ENCODE measurements around the gene STUB1. TPM values are rescaled to one million over a fixed set of nuclear protein-coding genes. Genes with fewer than 3 reads are reported as not detected.

STUB1 gene
- total RNA-seq, 4 donors from 2014 or later = 51.9 to 190 (median 134) TPM

- WGBS, 2 donors (ENCODE audit: low coverage in 1 of 2) = 89% methylated on average over 21 of the region's 21 CpGs; no CpG with 5 or more reads in 1 of the 2 donors
- in situ Hi-C loops (cut with MboI; ENCODE audit: low pct_ligation_motif_present in 1 of 4, low pct_unique_long_range_greater_than_20kb in 1 of 4, low sequenced_read_pairs in 3 of 4) = no loop called here
Measured at GRCh38 chr16:672851-673250, 7.4 kb upstream of the STUB1 start.

GRCh38 chr16:673399-673991, 6.7 kb upstream of the STUB1 start:
- Histone ChIP-seq H3K9me3 (no peaks in the 10 kb centered on the region), H3K36me3 (peaks cover 0 to 26% (median 5%) of the 10 kb centered on the region in 4 donors), H3K27ac (no peak overlapping the region), H3K4me3 (no peak overlapping the region), H3K4me1 (peaks cover 25 to 50% (median 37%) of the 10 kb centered on the region in 4 donors), H3K27me3 (no peaks in the 10 kb centered on the region)
- no peak for TF ChIP-seq CTCF (IDR thresholded peaks at IDR 0.05)
- TF ChIP-seq EP300 (IDR thresholded peaks at IDR 0.05; ENCODE audit: low read depth) = no peak
- no peak for TF ChIP-seq POLR2A (IDR thresholded peaks at IDR 0.05)
- no peak for TF ChIP-seq POLR2AphosphoS5 (IDR thresholded peaks at IDR 0.05)
- in situ Hi-C loops (cut with MboI; ENCODE audit: low pct_ligation_motif_present in 1 of 4, low pct_unique_long_range_greater_than_20kb in 1 of 4, low sequenced_read_pairs in 3 of 4) = no loop called here
- 88% methylated on average over 15 of the region's 18 CpGs; no CpG with 5 or more reads in 1 of the 2 donors for WGBS, 2 donors (ENCODE audit: low coverage in 1 of 2)
- DNase-seq = no peak
- intact Hi-C loops (cut with DNase I; ENCODE audit: low total_unique reads) = no loop called here

More at GRCh38 chr16:672851-673250, 7.4 kb upstream of the STUB1 start:
- no peak overlapping the region for H3K4me3 ChIP-seq
- H3K36me3 ChIP-seq = peaks cover 0 to 26% (median 5%) of the 10 kb centered on the region in 4 donors
- TF ChIP-seq CTCF (IDR thresholded peaks at IDR 0.05) (no peak), EP300 (IDR thresholded peaks at IDR 0.05; ENCODE audit: low read depth) (no peak), POLR2A (IDR thresholded peaks at IDR 0.05) (no peak), POLR2AphosphoS5 (IDR thresholded peaks at IDR 0.05) (no peak)
- no peak overlapping the region for H3K27ac ChIP-seq
- no peaks in the 10 kb centered on the region for H3K27me3 ChIP-seq
- DNase-seq = no peak
- H3K9me3 ChIP-seq = no peaks in the 10 kb centered on the region
- intact Hi-C loops (cut with DNase I; ENCODE audit: low total_unique reads) = no loop called here
- H3K4me1 ChIP-seq = peaks cover 25 to 50% (median 37%) of the 10 kb centered on the region in 4 donors

GRCh38 chr16:674214-674881, 5.9 kb upstream of the STUB1 start:
- H3K36me3 ChIP-seq = peaks cover 0 to 26% (median 5%) of the 10 kb centered on the region in 4 donors
- WGBS, 2 donors (ENCODE audit: low coverage in 1 of 2) = 76% methylated on average over 20 of the region's 22 CpGs; no CpG with 5 or more reads in 1 of the 2 donors
- in situ Hi-C loops (cut with MboI; ENCODE audit: low pct_ligation_motif_present in 1 of 4, low pct_unique_long_range_greater_than_20kb in 1 of 4, low sequenced_read_pairs in 3 of 4) (no loop called here), intact Hi-C loops (cut with DNase I; ENCODE audit: low total_unique reads) (no loop called here)
- no peak overlapping the region for H3K4me3 ChIP-seq
- no peaks in the 10 kb centered on the region for H3K9me3 ChIP-seq
- H3K27me3 ChIP-seq = no peaks in the 10 kb centered on the region
- H3K27ac ChIP-seq = peak overlapping the region in 1 of 4 donors; percentile 69
- peaks cover 20 to 50% (median 33%) of the 10 kb centered on the region in 4 donors for H3K4me1 ChIP-seq
- TF ChIP-seq EP300 (IDR thresholded peaks at IDR 0.05; ENCODE audit: low read depth) = no peak
- no peak for TF ChIP-seq POLR2A (IDR thresholded peaks at IDR 0.05)
- TF ChIP-seq CTCF (IDR thresholded peaks at IDR 0.05) = no peak
- TF ChIP-seq POLR2AphosphoS5 (IDR thresholded peaks at IDR 0.05) = no peak
- no peak for DNase-seq

Data from transverse colon (tissue), 4 donors.